ENCODE measurements around the gene PCDHGA3.

GRCh38 chr5:141356950-141357349, 13.3 kb downstream of the PCDHGA3 start:
- no peak for TF ChIP-seq POLR2AphosphoS5 (IDR thresholded peaks at IDR 0.05; ENCODE audit: low read depth, low read length)
- no peak for TF ChIP-seq CTCF (IDR thresholded peaks at IDR 0.05)
- no peak for TF ChIP-seq MXI1 (IDR thresholded peaks at IDR 0.05; ENCODE audit: low read depth, low read length)
- peak; percentile 43; the same call in 1 of the 2 replicates for TF ChIP-seq REST (IDR thresholded peaks at IDR 0.05; ENCODE audit: low read depth, low read length)
- TF ChIP-seq, protein P1, sequence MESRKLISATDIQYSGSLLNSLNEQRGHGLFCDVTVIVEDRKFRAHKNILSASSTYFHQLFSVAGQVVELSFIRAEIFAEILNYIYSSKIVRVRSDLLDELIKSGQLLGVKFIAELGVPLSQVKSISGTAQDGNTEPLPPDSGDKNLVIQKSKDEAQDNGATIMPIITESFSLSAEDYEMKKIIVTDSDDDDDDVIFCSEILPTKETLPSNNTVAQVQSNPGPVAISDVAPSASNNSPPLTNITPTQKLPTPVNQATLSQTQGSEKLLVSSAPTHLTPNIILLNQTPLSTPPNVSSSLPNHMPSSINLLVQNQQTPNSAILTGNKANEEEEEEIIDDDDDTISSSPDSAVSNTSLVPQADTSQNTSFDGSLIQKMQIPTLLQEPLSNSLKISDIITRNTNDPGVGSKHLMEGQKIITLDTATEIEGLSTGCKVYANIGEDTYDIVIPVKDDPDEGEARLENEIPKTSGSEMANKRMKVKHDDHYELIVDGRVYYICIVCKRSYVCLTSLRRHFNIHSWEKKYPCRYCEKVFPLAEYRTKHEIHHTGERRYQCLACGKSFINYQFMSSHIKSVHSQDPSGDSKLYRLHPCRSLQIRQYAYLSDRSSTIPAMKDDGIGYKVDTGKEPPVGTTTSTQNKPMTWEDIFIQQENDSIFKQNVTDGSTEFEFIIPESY (IDR thresholded peaks at IDR 0.05; ENCODE audit: borderline replicate concordance, low read depth) = no peak
- TF ChIP-seq EZH2phosphoT487 (IDR thresholded peaks at IDR 0.05; ENCODE audit: borderline replicate concordance, low read depth) = no peak
- no peak for TF ChIP-seq TCF12 (IDR thresholded peaks at IDR 0.05)
- TF ChIP-seq SMC3 (IDR thresholded peaks at IDR 0.05; ENCODE audit: low read depth, low read length) = no peak
- no peak for TF ChIP-seq TEAD4 (IDR thresholded peaks at IDR 0.05; ENCODE audit: borderline replicate concordance, insufficient read depth)
- TF ChIP-seq SIN3A (IDR thresholded peaks at IDR 0.05; ENCODE audit: borderline replicate concordance, low read depth, low read length) = no peak
- no peak for TF ChIP-seq FOXM1 (IDR thresholded peaks at IDR 0.05; ENCODE audit: low read depth)
- TF ChIP-seq GABPA (IDR thresholded peaks at IDR 0.05; ENCODE audit: low read depth) = no peak

Data from SK-N-SH (cell line).